Endothelial cell of umbilical vein (primary cell): Measurements from ENCODE around the gene LARGE1. TPM values are rescaled to one million over a fixed set of nuclear protein-coding genes. Genes with fewer than 3 reads are reported as not detected.

Experiments used
- BruUV-seq: library from RNA; stranded (reverse); fragments of 400-500 nt; replicated peaks from 2 replicates; lab custom pipeline; 2021; lab: Mats Ljungman, UMichigan
- CTCF ChIA-PET: fragments of 300-600, 350-600 bp; sonication (Branson Sonifier 250); formaldehyde crosslinking; loops from one replicate; lab custom pipeline; 2021; ENCODE audit warnings: antibody characterized with exemption, inconsistent platforms; lab: Charles Lee
- POLR2A ChIA-PET: fragments of 300-600, 350-600 bp; sonication (Branson Sonifier 250); formaldehyde crosslinking; loops from one replicate; lab custom pipeline; 2021; ENCODE audit warnings: antibody characterized with exemption, inconsistent platforms; lab: Charles Lee
- DNase-seq: peaks from one replicate; pipeline ENCODE4 v3.0.0-alpha.2; 2011; ENCODE audit warnings: low read depth, low spot score
- FAIRE-seq: peaks from 2 replicates; lab custom pipeline; 2011; peaks lifted over from hg19 to GRCh38; lab: Jason Lieb, UNC
- H2AFZ ChIP-seq: 2 replicates; pipeline ENCODE4 v1.6.0; 2012; ENCODE audit warnings: low read depth, low read length, control low read depth, inconsistent platforms
- H3K27ac ChIP-seq: 2 replicates; pipeline ENCODE4 v1.5.1; 2011; ENCODE audit warnings: low read depth, mild to moderate bottlenecking, control low read depth, low read length, moderate library complexity; ENCODE audit not compliant: insufficient read depth
- H3K27me3 ChIP-seq, 2 experiments: 2 replicates each; pipeline versions ENCODE4 v1.6.0 to v1.6.1; 2011; ENCODE audit warnings: low read length in 2 of 2, mixed read lengths in 1 of 2; ENCODE audit not compliant: control insufficient read depth in 2 of 2, insufficient read depth in 2 of 2
- H3K36me3 ChIP-seq, 2 experiments: 2 replicates in 1 of 2; 3 replicates in 1 of 2; pipeline ENCODE4 v1.5.1; 2011; ENCODE audit warnings: low read length in 2 of 2, mild to moderate bottlenecking in 1 of 2, moderate library complexity in 1 of 2; ENCODE audit not compliant: control insufficient read depth in 2 of 2, insufficient read depth in 2 of 2; ENCODE audit errors: extremely low read depth in 1 of 2
- H3K4me1 ChIP-seq: 3 replicates; pipeline ENCODE4 v1.5.1; 2011; ENCODE audit warnings: mild to moderate bottlenecking, low read length; ENCODE audit not compliant: control insufficient read depth, insufficient read depth; ENCODE audit errors: extremely low read depth
- H3K4me2 ChIP-seq: 2 replicates; pipeline ENCODE4 v1.6.1; 2011; ENCODE audit warnings: low read length, control low read depth, mixed read lengths; ENCODE audit not compliant: insufficient read depth
- H3K4me3 ChIP-seq, 3 experiments: fragments of 200-600 bp in 1 of 3; sonication (generic), shearing (Covaris generic) in 1 of 3; replicated peaks in 1 of 3; 2 replicates each; pipeline ENCODE4 v1.5.1; 2011 to 2016; ENCODE audit warnings: control low read depth in 3 of 3, low read length in 3 of 3, mild to moderate bottlenecking in 2 of 3, inconsistent platforms in 1 of 3, low read depth in 1 of 3, moderate library complexity in 1 of 3; ENCODE audit not compliant: insufficient read depth in 1 of 3
- H3K79me2 ChIP-seq: 2 replicates; pipeline ENCODE4 v1.6.0; 2012; ENCODE audit warnings: low read length, inconsistent platforms; ENCODE audit not compliant: control insufficient read depth, insufficient read depth
- H3K9ac ChIP-seq: replicated peaks from 2 replicates; pipeline ENCODE3; 2011; ENCODE audit warnings: low read length, control low read depth; ENCODE audit not compliant: insufficient read depth; ENCODE audit errors: extremely low read depth
- H3K9me1 ChIP-seq: replicated peaks from 3 replicates; pipeline ENCODE4 v1.6.0; 2011; ENCODE audit warnings: mild to moderate bottlenecking, low read length; ENCODE audit not compliant: control insufficient read depth, insufficient read depth; ENCODE audit errors: extremely low read depth
- H3K9me3 ChIP-seq: replicated peaks from 2 replicates; pipeline ENCODE4 v1.5.1; 2012; ENCODE audit warnings: low read length, inconsistent platforms; ENCODE audit not compliant: control insufficient read depth, insufficient read depth
- H4K20me1 ChIP-seq: replicated peaks from 2 replicates; pipeline ENCODE3; 2011; ENCODE audit warnings: mild to moderate bottlenecking, low read length; ENCODE audit not compliant: control insufficient read depth, insufficient read depth; ENCODE audit errors: extremely low read depth
- EZH2 ChIP-seq: IDR thresholded peaks from 2 replicates; pipeline ENCODE4 v1.6.1; 2012; ENCODE audit warnings: borderline replicate concordance, low read depth, mild to moderate bottlenecking, moderate library complexity, low read length, inconsistent platforms; ENCODE audit not compliant: severe bottlenecking
- FOS ChIP-seq: IDR thresholded peaks from 2 replicates; pipeline ENCODE4 v1.6.1; 2011; ENCODE audit warnings: mild to moderate bottlenecking, low read length, moderate library complexity, borderline replicate concordance; ENCODE audit not compliant: insufficient read depth
- GATA2 ChIP-seq: IDR thresholded peaks from 2 replicates; pipeline ENCODE4 v1.7.0; 2011; ENCODE audit warnings: low read depth, mild to moderate bottlenecking, moderate library complexity, mixed read lengths, low read length; ENCODE audit not compliant: insufficient read length, insufficient read depth
- JUN ChIP-seq: IDR thresholded peaks from 2 replicates; pipeline ENCODE4 v1.6.1; 2011; ENCODE audit warnings: borderline replicate concordance, low read depth; ENCODE audit not compliant: insufficient read length, insufficient read depth
- MYC ChIP-seq: IDR thresholded peaks from one replicate; pipeline ENCODE4 v1.6.1; 2011; ENCODE audit warnings: mild to moderate bottlenecking, low read depth, low read length
- POLR2A ChIP-seq: IDR thresholded peaks from 2 replicates; pipeline ENCODE4 v1.6.1; 2012; ENCODE audit warnings: low read depth, mild to moderate bottlenecking, control low read depth, low read length
- POLR2AphosphoS5 ChIP-seq: IDR thresholded peaks from 2 replicates; pipeline ENCODE4 v1.6.1; 2012; ENCODE audit warnings: low read depth, mild to moderate bottlenecking, control low read depth, low read length, moderate library complexity; ENCODE audit not compliant: insufficient read depth
- dilution Hi-C: fragments of 300-500 bp; cut with MboI; formaldehyde crosslinking; loops from one replicate; pipeline ENCODE4 v1.15.0; 2019; ENCODE audit warnings: low sequenced_read_pairs; ENCODE audit not compliant: extremely low pct_ligation_motif_present
- intact Hi-C: fragments of 100-400 bp; cut with micrococcal nuclease; formaldehyde crosslinking; loops from one replicate; pipeline ENCODE4 v1.10.0; 2022
- polyA plus RNA-seq, 4 experiments: library from polyadenylated mRNA; depleted of rRNA in 3 of 4; stranded (reverse) in 3 of 4; unstranded in 1 of 4; fragments of >200 nt; gene quantifications; 2 replicates each; pipeline versions ENCODE4 v1.2.1 to v1.2.3, GENCODE V29; 2011 to 2012; ENCODE audit warnings: missing spikeins in 1 of 4
- total RNA-seq: library from RNA; stranded (reverse); gene quantifications from 2 replicates; pipeline ENCODE4 v1.2.3, GENCODE V29; 2021
- TF ChIP-seq, protein P1 (sequence below): IDR thresholded peaks from 2 replicates; pipeline ENCODE4 v1.6.1; 2011; ENCODE audit not compliant: insufficient read depth, insufficient read length
- TF ChIP-seq, protein P2 (sequence below), 2 donors: IDR thresholded peaks; 1 replicate in 1 of 2; 2 replicates in 1 of 2; pipeline ENCODE4 v1.5.1; 2011; ENCODE audit warnings: low read length in 2 of 2, mild to moderate bottlenecking in 2 of 2, moderate library complexity in 2 of 2, control low read depth in 1 of 2, inconsistent platforms in 1 of 2, low read depth in 1 of 2; ENCODE audit not compliant: insufficient read depth in 1 of 2; ENCODE audit errors: extremely low read depth in 1 of 2

The LARGE1 gene
- total and polyA plus RNA-seq, 2 donors (not counting 3 experiments of a cell fraction or from before 2014, with no cell fraction given), result 0.95 to 4.4 TPM

DNA sequence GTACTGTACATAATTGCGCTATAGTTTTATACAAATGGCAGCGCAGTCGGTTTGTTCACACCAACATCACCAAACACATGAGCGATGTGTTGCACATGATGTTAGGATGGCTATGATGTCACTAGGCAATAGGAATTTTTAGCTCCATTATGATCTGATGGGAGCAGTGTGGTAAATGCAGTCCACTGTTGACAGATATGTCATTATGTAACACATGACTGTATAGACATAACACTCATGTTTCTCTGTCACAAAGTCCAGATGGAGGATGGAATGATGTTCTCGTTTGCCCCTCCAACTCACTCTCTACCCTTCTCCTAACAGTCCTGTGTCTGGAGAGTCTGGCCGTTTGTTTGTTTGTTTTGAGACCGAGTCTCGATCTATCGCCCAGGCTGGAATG, 288.5 kb downstream of the LARGE1 start:
- no peaks in the 10 kb centered on the region for H3K4me1 ChIP-seq
- FAIRE-seq (no peak), DNase-seq (no peak)
- H2AFZ ChIP-seq, result no peak overlapping the region
- dilution Hi-C loops (no loop called here), intact Hi-C loops (no loop called here)
- H3K36me3 ChIP-seq, result no peaks in the 10 kb centered on the region
- no peaks in the 10 kb centered on the region for H3K79me2 ChIP-seq
- CTCF ChIA-PET, result no interaction called here
- H4K20me1 ChIP-seq, result no peaks in the 10 kb centered on the region
- peaks cover 12% of the 10 kb centered on the region for H3K9me3 ChIP-seq
- no peak for TF ChIP-seq JUN
- TF ChIP-seq EZH2, result no peak
- TF ChIP-seq, protein P1, sequence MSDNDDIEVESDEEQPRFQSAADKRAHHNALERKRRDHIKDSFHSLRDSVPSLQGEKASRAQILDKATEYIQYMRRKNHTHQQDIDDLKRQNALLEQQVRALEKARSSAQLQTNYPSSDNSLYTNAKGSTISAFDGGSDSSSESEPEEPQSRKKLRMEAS, result no peak
- TF ChIP-seq MYC, result no peak
- TF ChIP-seq FOS, result no peak
- TF ChIP-seq, protein P2, sequence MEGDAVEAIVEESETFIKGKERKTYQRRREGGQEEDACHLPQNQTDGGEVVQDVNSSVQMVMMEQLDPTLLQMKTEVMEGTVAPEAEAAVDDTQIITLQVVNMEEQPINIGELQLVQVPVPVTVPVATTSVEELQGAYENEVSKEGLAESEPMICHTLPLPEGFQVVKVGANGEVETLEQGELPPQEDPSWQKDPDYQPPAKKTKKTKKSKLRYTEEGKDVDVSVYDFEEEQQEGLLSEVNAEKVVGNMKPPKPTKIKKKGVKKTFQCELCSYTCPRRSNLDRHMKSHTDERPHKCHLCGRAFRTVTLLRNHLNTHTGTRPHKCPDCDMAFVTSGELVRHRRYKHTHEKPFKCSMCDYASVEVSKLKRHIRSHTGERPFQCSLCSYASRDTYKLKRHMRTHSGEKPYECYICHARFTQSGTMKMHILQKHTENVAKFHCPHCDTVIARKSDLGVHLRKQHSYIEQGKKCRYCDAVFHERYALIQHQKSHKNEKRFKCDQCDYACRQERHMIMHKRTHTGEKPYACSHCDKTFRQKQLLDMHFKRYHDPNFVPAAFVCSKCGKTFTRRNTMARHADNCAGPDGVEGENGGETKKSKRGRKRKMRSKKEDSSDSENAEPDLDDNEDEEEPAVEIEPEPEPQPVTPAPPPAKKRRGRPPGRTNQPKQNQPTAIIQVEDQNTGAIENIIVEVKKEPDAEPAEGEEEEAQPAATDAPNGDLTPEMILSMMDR (IDR thresholded peaks at IDR 0.05; ENCODE audit: extremely low read depth in 1 of 2, insufficient read depth in 1 of 2, low read depth in 1 of 2, low read length in 2 of 2), result no peak
- no peak for TF ChIP-seq GATA2
- no peak for TF ChIP-seq POLR2A
- no peak for TF ChIP-seq POLR2AphosphoS5
- BruUV-seq, result no TSS peak
- no peaks in the 10 kb centered on the region for H3K9me1 ChIP-seq
- no peaks in the 10 kb centered on the region for H3K27me3 ChIP-seq
- H3K4me2 ChIP-seq, result no peak overlapping the region
- H3K9ac ChIP-seq, result no peak overlapping the region
- no peak overlapping the region for H3K4me3 ChIP-seq
- no peak overlapping the region for H3K27ac ChIP-seq
- POLR2A ChIA-PET, result no interaction called here
